ENCODE measurements around the gene SLC8A3. TPM values are rescaled to one million over a fixed set of nuclear protein-coding genes. Genes with fewer than 3 reads are reported as not detected.

SLC8A3 gene
- total RNA-seq, 4 donors from 2014 or later: 0.19 to 1.1 (median 0.66) TPM

DNA sequence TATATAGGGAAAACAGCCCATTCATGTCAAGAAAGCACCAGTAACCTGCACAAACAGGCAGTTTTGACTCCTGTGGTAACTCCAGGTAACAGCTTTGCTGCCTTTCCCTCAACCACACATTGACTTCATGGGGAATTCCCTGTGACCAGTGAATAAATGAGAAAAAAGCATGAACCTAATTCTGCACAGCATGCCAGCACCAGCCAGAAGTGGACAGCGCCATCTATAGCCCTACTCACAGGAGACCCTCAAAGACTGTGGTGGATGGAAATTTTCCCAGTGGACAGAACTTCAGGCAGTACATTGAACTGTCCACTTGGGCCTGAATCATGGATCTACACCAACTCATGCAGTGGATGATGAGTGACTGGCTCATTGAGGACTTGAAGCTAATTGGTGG, 152.1 kb downstream of the SLC8A3 start:
- TF ChIP-seq, protein P1, sequence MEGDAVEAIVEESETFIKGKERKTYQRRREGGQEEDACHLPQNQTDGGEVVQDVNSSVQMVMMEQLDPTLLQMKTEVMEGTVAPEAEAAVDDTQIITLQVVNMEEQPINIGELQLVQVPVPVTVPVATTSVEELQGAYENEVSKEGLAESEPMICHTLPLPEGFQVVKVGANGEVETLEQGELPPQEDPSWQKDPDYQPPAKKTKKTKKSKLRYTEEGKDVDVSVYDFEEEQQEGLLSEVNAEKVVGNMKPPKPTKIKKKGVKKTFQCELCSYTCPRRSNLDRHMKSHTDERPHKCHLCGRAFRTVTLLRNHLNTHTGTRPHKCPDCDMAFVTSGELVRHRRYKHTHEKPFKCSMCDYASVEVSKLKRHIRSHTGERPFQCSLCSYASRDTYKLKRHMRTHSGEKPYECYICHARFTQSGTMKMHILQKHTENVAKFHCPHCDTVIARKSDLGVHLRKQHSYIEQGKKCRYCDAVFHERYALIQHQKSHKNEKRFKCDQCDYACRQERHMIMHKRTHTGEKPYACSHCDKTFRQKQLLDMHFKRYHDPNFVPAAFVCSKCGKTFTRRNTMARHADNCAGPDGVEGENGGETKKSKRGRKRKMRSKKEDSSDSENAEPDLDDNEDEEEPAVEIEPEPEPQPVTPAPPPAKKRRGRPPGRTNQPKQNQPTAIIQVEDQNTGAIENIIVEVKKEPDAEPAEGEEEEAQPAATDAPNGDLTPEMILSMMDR (IDR thresholded peaks at IDR 0.05; ENCODE audit: low read depth): no peak

DNA sequence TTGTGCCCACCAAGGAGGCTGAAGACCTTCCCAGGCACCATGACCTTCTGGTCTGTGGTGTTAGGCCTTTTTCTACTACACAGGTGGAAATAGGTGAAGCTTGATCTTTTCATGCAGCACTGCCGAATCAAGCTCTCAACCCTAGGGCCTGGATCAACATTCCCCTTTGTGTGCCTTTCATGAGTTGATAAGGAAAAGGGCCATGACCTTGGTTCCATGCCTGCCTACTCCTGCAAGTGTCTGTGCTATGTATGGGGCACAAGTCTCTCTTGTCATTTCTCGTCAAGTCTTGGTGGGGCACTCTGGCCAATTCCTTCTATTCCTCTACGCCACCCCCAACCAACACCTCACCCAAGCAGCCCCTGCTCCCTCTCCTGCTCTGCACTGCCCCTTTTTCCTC, 154.5 kb downstream of the SLC8A3 start:
- TF ChIP-seq, protein P1 (IDR thresholded peaks at IDR 0.05; ENCODE audit: low read depth): no peak

DNA sequence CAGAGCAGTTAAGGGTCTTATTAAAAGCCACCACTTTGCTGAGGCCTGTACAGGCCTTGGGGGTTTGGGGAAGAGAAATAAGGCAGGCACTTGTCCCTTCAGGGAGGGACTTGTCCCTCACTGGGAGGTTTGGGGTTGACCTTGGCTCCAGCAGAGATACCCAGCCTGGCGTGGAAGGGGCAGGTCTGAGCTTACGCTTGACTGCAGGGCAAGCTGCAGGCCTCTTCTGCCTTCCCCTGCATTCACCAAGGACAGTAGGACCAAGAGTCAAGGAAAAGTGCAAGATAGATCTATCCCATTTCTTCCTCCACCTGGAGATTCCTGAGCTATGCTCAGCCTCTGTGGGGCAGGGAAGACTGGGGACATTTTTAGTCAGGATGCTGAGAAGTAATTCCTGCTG, 155.2 kb downstream of the SLC8A3 start:
- TF ChIP-seq, protein P1 (IDR thresholded peaks at IDR 0.05; ENCODE audit: low read depth): no peak

DNA sequence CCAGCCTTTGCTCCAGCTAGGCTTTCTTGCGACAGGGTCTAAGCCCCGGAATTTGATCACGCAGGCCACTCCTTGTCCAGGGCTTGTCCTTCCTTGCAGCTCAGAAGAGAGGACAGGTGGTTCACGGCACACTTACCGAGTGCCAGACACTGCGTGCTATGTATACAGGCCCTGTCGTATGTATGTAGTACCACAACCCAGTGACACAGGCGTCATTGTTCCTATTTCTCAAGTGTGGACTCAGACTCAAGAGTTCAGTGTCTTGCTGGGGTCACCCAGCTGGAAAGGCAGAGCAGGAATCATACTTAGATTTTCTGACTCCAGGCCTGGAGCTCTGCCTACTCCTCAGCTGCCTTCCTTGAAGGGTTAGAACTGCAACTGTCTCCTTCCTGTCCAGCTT, 155.6 kb downstream of the SLC8A3 start:
- TF ChIP-seq, protein P1 (IDR thresholded peaks at IDR 0.05; ENCODE audit: low read depth): no peak

DNA sequence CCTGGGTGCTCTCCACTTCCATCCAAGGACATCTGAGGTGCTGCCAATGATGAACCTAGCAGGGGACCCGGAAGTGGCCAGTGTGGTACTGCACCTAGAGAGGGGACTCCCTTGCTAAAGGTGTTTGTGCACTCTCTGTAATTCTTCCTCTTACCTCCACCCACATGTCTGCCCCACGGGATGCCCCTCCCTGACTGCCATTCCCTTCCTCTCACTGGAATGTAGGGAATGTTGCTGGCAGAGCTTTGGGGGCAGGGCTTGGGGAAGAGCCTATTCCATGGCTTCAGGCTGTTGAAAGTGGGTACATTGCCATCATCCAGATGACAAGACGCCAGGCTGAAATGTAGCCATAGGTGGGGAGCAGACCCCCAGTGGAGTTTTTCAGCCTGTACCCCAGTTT, 156.3 kb downstream of the SLC8A3 start:
- TF ChIP-seq, protein P1 (IDR thresholded peaks at IDR 0.05; ENCODE audit: low read depth): no peak

DNA sequence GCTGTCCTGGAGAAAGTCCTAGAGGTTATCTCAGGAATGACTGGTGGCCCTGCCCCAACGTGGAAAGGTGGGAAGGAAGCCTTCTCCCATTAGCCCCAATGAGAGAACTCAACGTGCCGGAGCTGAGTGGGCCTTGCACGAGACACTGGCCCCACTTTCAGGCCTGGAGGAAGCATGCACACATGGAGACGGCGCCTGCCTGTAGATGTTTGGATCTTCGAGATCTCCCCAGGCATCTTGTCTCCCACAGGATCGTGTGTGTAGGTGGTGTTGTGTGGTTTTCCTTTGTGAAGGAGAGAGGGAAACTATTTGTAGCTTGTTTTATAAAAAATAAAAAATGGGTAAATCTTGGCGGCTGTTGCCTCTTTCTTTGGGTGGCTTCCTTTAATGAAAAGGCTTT, 156.7 kb downstream of the SLC8A3 start:
- TF ChIP-seq, protein P1 (IDR thresholded peaks at IDR 0.05; ENCODE audit: low read depth): no peak

DNA sequence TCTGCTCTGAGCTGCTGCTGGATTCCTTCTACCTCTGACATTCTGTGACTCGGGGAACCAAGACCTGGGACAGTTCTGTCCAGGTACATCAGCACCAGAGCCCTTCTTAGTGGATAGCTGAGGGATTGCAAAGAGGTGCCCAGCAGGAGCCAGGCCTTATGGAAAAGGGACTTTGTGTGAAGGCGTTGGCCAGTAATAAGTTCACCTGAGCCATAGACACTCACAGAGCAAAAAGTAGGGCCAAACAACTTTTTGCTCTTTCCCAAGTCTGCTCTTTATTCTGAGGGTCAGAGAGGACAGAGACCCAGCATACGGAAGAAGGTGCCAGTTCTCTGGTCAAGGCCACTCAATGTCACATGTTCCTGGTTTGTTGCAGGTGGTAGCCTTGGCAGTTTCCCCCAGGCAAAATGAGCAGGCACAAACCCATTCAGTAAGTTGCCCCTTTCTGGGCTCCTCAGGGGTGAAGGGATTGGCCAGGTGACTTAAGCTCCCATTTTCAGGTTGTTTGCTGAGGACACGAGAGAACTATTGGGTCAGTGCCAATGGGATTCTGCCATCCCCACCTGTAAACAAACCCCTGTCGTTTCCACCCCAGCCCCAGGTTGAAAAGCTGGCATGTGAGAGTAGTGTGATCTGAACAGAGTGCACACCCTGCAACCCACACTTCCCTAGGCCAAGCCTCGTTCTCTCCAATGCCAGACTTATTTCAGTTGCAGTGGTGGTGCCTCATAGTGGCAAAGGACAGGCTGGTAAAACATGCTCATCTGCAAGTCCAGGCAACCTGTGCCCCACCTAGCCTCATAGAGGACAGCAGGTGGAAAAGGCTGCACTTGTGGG, 159.2 kb downstream of the SLC8A3 start:
- TF ChIP-seq, protein P1 (IDR thresholded peaks at IDR 0.05; ENCODE audit: low read depth): no peak

All from subcutaneous adipose tissue (tissue), 4 donors.